ENCODE data around the gene OR56A5. TPM values are rescaled to one million over a fixed set of nuclear protein-coding genes. Genes with fewer than 3 reads are reported as not detected.

Gene OR56A5
- total and polyA plus RNA-seq, 2 donors (not counting 3 experiments of a cell fraction or from before 2014, with no cell fraction given): not detected

- Histone ChIP-seq H3K79me2 (ENCODE audit: control insufficient read depth, insufficient read depth, low read length) (no peaks in the 10 kb centered on the region), H4K20me1 (replicated peaks; ENCODE audit: control insufficient read depth, extremely low read depth, insufficient read depth, low read length) (no peaks in the 10 kb centered on the region), H3K4me2 (ENCODE audit: insufficient read depth, low read length) (no peak overlapping the region), H3K9me3 (replicated peaks; ENCODE audit: control insufficient read depth, insufficient read depth, low read length) (no peaks in the 10 kb centered on the region), H3K9me1 (replicated peaks; ENCODE audit: control insufficient read depth, extremely low read depth, insufficient read depth, low read length) (no peaks in the 10 kb centered on the region), H3K4me1 (ENCODE audit: control insufficient read depth, extremely low read depth, insufficient read depth, low read length) (no peaks in the 10 kb centered on the region), H2AFZ (ENCODE audit: low read depth, low read length) (no peak overlapping the region), H3K27ac (ENCODE audit: insufficient read depth, low read depth, low read length) (no peak overlapping the region), H3K9ac (replicated peaks; ENCODE audit: extremely low read depth, insufficient read depth, low read length) (no peak overlapping the region), H3K36me3 (ENCODE audit: control insufficient read depth in 2 of 2, extremely low read depth in 1 of 2, insufficient read depth in 2 of 2, low read length in 2 of 2) (no peaks in the 10 kb centered on the region), H3K4me3 (replicated peaks in 1 of 3; ENCODE audit: insufficient read depth in 1 of 3, low read depth in 1 of 3, low read length in 3 of 3) (no peak overlapping the region), H3K27me3 (ENCODE audit: control insufficient read depth in 2 of 2, insufficient read depth in 2 of 2, low read length in 2 of 2) (peaks cover 0 to 6% of the 10 kb centered on the region in 2 experiments)
- BruUV-seq (replicated peaks): no TSS peak
- FAIRE-seq (no peak), DNase-seq (ENCODE audit: low read depth, low spot score) (no peak)
- dilution Hi-C loops (cut with MboI; ENCODE audit: extremely low pct_ligation_motif_present, low sequenced_read_pairs) (no loop called here), intact Hi-C loops (cut with micrococcal nuclease) (no loop called here)
- POLR2A ChIA-PET: no interaction called here
- TF ChIP-seq POLR2AphosphoS5 (IDR thresholded peaks at IDR 0.05; ENCODE audit: insufficient read depth, low read depth, low read length): no peak
- TF ChIP-seq JUN (IDR thresholded peaks at IDR 0.05; ENCODE audit: borderline replicate concordance, insufficient read depth, insufficient read length, low read depth): no peak
- no peak for TF ChIP-seq GATA2 (IDR thresholded peaks at IDR 0.05; ENCODE audit: insufficient read depth, insufficient read length, low read depth, low read length)
- TF ChIP-seq POLR2A (IDR thresholded peaks at IDR 0.05; ENCODE audit: low read depth, low read length): no peak
- TF ChIP-seq CTCF (IDR thresholded peaks at IDR 0.05; ENCODE audit: extremely low read depth in 1 of 2, insufficient read depth in 1 of 2, low read depth in 1 of 2, low read length in 2 of 2): no peak
- TF ChIP-seq MAX (IDR thresholded peaks at IDR 0.05; ENCODE audit: insufficient read depth, insufficient read length): no peak
- CTCF ChIA-PET: interaction anchor here (1.0 kb wide), 1 partner anchor 14 kb away, joined by 4 read pairs; no protein-coding TSS in a partner anchor
These were observed 38.1 kb upstream of the OR56A5 start for GRCh38 chr11:6006395-6006794.

Data from endothelial cell of umbilical vein (primary cell).